ENCODE data around the gene MFRP.

Gene MFRP

GRCh38 chr11:119316729-119317591 lies 29.5 kb downstream of the MFRP start, which contains the start of gene MCAM:
Gene MCAM, minus strand, starts transcription at chr11:119317130. Its CDS starts 29 bp downstream, at chr11:119317101.
- peak in 1 of 2 experiments; percentile 63 for DNase-seq

- DNase-seq = peak; percentile 8 to 42
These were observed 30.3 kb downstream of the MFRP start for GRCh38 chr11:119316016-119316728.

- DNase-seq = peak in 1 of 2 experiments; percentile 60
These were observed 31.1 kb downstream of the MFRP start for GRCh38 chr11:119315131-119316015.

- DNase-seq = no peak
These were observed 31.8 kb downstream of the MFRP start for GRCh38 chr11:119314726-119315125.

GRCh38 chr11:119310682-119311052 lies 35.8 kb downstream of the MFRP start:
- no peak for DNase-seq

- no peak for DNase-seq
These were observed 36.4 kb downstream of the MFRP start for GRCh38 chr11:119309953-119310681.

- no peak for DNase-seq
These were observed 37.1 kb downstream of the MFRP start for GRCh38 chr11:119309411-119309810.

GRCh38 chr11:119307974-119308373 lies 38.5 kb downstream of the MFRP start:
- DNase-seq = no peak

GRCh38 chr11:119307219-119307618 lies 39.3 kb downstream of the MFRP start:
- DNase-seq = no peak

- DNase-seq = no peak
These were observed 40.1 kb downstream of the MFRP start for GRCh38 chr11:119306373-119306890.

- DNase-seq = no peak
These were observed 40.7 kb downstream of the MFRP start for GRCh38 chr11:119305556-119306372.

- no peak for DNase-seq
These were observed 43.2 kb downstream of the MFRP start for GRCh38 chr11:119303227-119303718.

GRCh38 chr11:119300198-119300964 lies 46.1 kb downstream of the MFRP start:
- DNase-seq = no peak

- no peak for DNase-seq
These were observed 47.1 kb downstream of the MFRP start for GRCh38 chr11:119299416-119299815.

GRCh38 chr11:119298726-119299125 lies 47.8 kb downstream of the MFRP start:
- DNase-seq = no peak

GRCh38 chr11:119297938-119298337 lies 48.6 kb downstream of the MFRP start:
- DNase-seq = no peak

- DNase-seq = peak in 1 of 2 experiments; percentile 0
These were observed 51.3 kb downstream of the MFRP start for GRCh38 chr11:119295178-119295577.

- DNase-seq = no peak
These were observed 53.0 kb downstream of the MFRP start for GRCh38 chr11:119293461-119293860.

GRCh38 chr11:119290894-119291497 lies 55.5 kb downstream of the MFRP start:
- no peak for DNase-seq
